ENCODE results near the gene NEK9. TPM values are rescaled to one million over a fixed set of nuclear protein-coding genes. Genes with fewer than 3 reads are reported as not detected.

NEK9 gene
- total RNA-seq, 1 experiment from 2014 or later: 56.5 TPM

GRCh38 chr14:75120541-75121291, 6.1 kb downstream of the NEK9 start:
- Histone ChIP-seq H3K79me2 (ENCODE audit: insufficient read depth, low read length) (no peaks in the 10 kb centered on the region), H3K9me3 (ENCODE audit: control insufficient read depth, low read depth, low read length) (no peaks in the 10 kb centered on the region), H3K56ac (ENCODE audit: insufficient read length, low read depth, low read length) (no peak overlapping the region), H2BK120ac (ENCODE audit: low read depth, low read length, poor library complexity, severe bottlenecking) (no peak overlapping the region), H2BK15ac (ENCODE audit: low read depth, low read length) (no peak overlapping the region), H3K9ac (ENCODE audit: extremely low read depth, insufficient read length, low read length) (no peak overlapping the region), H3K4ac (ENCODE audit: low read depth, low read length) (no peak overlapping the region), H2AK5ac (ENCODE audit: insufficient read length, low read length) (no peak overlapping the region), H4K20me1 (ENCODE audit: control insufficient read depth, insufficient read depth, insufficient read length) (no peaks in the 10 kb centered on the region), H4K91ac (ENCODE audit: insufficient read length, low read depth, low read length) (no peak overlapping the region), H2BK5ac (ENCODE audit: insufficient read length, low read length) (no peak overlapping the region), H2AFZ (ENCODE audit: low read length) (no peak overlapping the region), H3K27ac (ENCODE audit: insufficient read length, low read depth, low read length) (no peak overlapping the region), H3K27me3 (ENCODE audit: insufficient read depth, low read length) (no peaks in the 10 kb centered on the region), H2BK12ac (ENCODE audit: insufficient read length, low read depth, low read length) (no peak overlapping the region), H4K5ac (ENCODE audit: insufficient read length, low read depth, low read length) (no peak overlapping the region), H3K23ac (ENCODE audit: insufficient read length, low read depth, low read length) (no peak overlapping the region), H3K23me2 (ENCODE audit: insufficient read length, low read depth, low read length, poor library complexity, severe bottlenecking) (no peaks in the 10 kb centered on the region), H3K18ac (ENCODE audit: insufficient read length, low read depth, low read length) (no peak overlapping the region), H3K4me2 (ENCODE audit: insufficient read depth, insufficient read length, low read length) (no peak overlapping the region), H2BK20ac (ENCODE audit: low read depth, low read length, poor library complexity, severe bottlenecking) (no peak overlapping the region), H3K4me1 (ENCODE audit: insufficient read depth, low read length) (no peaks in the 10 kb centered on the region), H3K14ac (ENCODE audit: insufficient read depth, low read length) (no peak overlapping the region), H3T11ph (ENCODE audit: low read length) (no peak overlapping the region), H3K79me1 (ENCODE audit: insufficient read depth, low read depth, low read length, poor library complexity, severe bottlenecking) (no peaks in the 10 kb centered on the region), H4K8ac (replicated peaks; ENCODE audit: insufficient read length, low read depth, low read length) (no peak overlapping the region)
- no CpG with 5 or more reads among the region's 3 CpGs for WGBS (ENCODE audit: extremely low coverage, insufficient read length, low lambda C conversion rate)
- DNase-seq: no peak
- TF ChIP-seq, protein P1, sequence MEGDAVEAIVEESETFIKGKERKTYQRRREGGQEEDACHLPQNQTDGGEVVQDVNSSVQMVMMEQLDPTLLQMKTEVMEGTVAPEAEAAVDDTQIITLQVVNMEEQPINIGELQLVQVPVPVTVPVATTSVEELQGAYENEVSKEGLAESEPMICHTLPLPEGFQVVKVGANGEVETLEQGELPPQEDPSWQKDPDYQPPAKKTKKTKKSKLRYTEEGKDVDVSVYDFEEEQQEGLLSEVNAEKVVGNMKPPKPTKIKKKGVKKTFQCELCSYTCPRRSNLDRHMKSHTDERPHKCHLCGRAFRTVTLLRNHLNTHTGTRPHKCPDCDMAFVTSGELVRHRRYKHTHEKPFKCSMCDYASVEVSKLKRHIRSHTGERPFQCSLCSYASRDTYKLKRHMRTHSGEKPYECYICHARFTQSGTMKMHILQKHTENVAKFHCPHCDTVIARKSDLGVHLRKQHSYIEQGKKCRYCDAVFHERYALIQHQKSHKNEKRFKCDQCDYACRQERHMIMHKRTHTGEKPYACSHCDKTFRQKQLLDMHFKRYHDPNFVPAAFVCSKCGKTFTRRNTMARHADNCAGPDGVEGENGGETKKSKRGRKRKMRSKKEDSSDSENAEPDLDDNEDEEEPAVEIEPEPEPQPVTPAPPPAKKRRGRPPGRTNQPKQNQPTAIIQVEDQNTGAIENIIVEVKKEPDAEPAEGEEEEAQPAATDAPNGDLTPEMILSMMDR (conservative IDR thresholded peaks at IDR 0.05): no peak
- peaks cover 3 to 9% of the 10 kb centered on the region in 2 experiments for H3K4me1 Mint-ChIP-seq
- H3K4me3 Mint-ChIP-seq: no peak overlapping the region
- no peak overlapping the region for H3K27ac Mint-ChIP-seq
- no peaks in the 10 kb centered on the region for H3K27me3 Mint-ChIP-seq (ENCODE audit: low read depth)
- peaks cover 2 to 46% (median 40%) of the 10 kb centered on the region in 3 experiments; a peak in 6 of 7 replicates for H3K36me3 Mint-ChIP-seq (ENCODE audit: insufficient read depth in 1 of 3, low read depth in 3 of 3)
- H3K9me3 Mint-ChIP-seq: no peaks in the 10 kb centered on the region
